ENCODE results near the gene AREL1.

Gene AREL1

GRCh38 chr14:74645756-74646470, 67.0 kb downstream of the AREL1 start:
- Histone ChIP-seq H3K9me3 (ENCODE audit: control insufficient read depth, insufficient read depth, low read length) (no peaks in the 10 kb centered on the region), H3K4me3 (ENCODE audit: low read depth, low read length) (no peak overlapping the region), H3K4me1 (ENCODE audit: control insufficient read depth, insufficient read depth, low read length) (no peaks in the 10 kb centered on the region), H3K36me3 (ENCODE audit: control insufficient read depth, insufficient read depth, low read length) (no peaks in the 10 kb centered on the region), H3K9ac (ENCODE audit: low read depth, low read length) (no peak overlapping the region), H3K27me3 (ENCODE audit: control insufficient read depth, insufficient read depth, low read length) (no peaks in the 10 kb centered on the region)

GRCh38 chr14:74645244-74645643, 67.6 kb downstream of the AREL1 start:
- Histone ChIP-seq H3K4me1 (ENCODE audit: control insufficient read depth, insufficient read depth, low read length) (no peaks in the 10 kb centered on the region), H3K9me3 (ENCODE audit: control insufficient read depth, insufficient read depth, low read length) (no peaks in the 10 kb centered on the region), H3K4me3 (ENCODE audit: low read depth, low read length) (no peak overlapping the region), H3K36me3 (ENCODE audit: control insufficient read depth, insufficient read depth, low read length) (no peaks in the 10 kb centered on the region), H3K9ac (ENCODE audit: low read depth, low read length) (no peak overlapping the region), H3K27me3 (ENCODE audit: control insufficient read depth, insufficient read depth, low read length) (no peaks in the 10 kb centered on the region)

DNA sequence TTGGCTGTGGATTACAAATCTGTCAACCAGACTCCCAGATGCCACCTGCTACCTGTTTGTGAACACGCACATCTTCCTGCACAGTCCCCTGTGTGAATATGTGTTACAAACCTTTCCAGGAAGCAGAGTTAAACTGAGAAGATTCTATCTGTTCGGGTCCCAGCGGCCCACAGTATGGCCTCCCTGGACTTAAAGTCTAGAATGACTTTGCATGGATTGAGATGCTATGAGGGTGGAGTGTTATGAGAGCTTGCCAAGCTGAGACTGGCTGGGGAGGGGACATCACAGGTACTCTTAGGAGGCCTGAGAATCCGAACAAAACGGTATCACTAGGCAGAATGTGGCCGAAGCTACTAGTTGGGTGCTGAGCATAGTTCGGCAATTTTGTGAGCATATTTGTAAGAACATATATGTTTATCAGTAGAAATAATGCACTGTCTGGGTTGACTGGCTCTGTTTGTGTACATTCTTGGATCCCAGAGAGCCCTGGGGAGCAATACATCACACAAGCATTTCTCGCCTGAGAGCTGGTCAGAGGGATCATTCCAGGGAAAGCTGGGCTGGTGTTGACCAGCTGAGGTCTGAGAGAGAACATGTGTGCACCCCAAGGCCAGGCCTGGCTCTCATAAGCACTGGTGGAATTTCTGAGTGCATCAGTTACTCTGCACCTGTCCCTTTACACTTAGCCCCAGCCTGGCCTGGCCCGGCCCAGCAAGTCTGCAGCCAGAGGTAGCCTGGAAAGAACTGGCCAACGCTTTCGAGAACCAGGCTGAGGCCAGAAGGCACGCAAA, 71.1 kb downstream of the AREL1 start:
- Histone ChIP-seq H3K9me3 (ENCODE audit: control insufficient read depth, insufficient read depth, low read length) (no peaks in the 10 kb centered on the region), H3K4me1 (ENCODE audit: control insufficient read depth, insufficient read depth, low read length) (peaks cover 3% of the 10 kb centered on the region), H3K27me3 (ENCODE audit: control insufficient read depth, insufficient read depth, low read length) (no peaks in the 10 kb centered on the region), H3K4me3 (ENCODE audit: low read depth, low read length) (no peak overlapping the region), H3K9ac (ENCODE audit: low read depth, low read length) (no peak overlapping the region), H3K36me3 (ENCODE audit: control insufficient read depth, insufficient read depth, low read length) (no peaks in the 10 kb centered on the region)

DNA sequence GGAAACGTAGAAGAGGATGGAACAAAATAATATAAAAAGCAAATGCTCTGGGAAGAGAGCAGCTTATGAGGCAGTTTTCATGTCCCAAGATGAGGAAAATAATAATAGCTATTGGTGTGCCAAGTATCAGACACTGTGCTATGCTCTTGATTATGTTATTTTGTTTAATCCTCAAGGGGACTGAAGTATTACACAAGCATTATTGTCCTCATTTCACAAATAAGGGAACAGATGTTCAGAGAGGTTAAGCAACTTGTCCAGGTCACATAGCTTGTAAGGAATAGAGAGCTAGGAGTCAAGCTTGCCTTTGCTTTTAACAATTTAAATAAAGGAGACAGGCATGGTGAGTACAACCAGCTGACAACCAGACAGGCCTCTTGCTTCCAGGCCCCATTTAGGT, 73.9 kb downstream of the AREL1 start:
- H3K9ac ChIP-seq (ENCODE audit: low read depth, low read length) = no peak overlapping the region
- H3K36me3 ChIP-seq (ENCODE audit: control insufficient read depth, insufficient read depth, low read length) = no peaks in the 10 kb centered on the region
- H3K4me3 ChIP-seq (ENCODE audit: low read depth, low read length) = no peak overlapping the region
- H3K4me1 ChIP-seq (ENCODE audit: control insufficient read depth, insufficient read depth, low read length) = peaks cover 3% of the 10 kb centered on the region
- H3K27me3 ChIP-seq (ENCODE audit: control insufficient read depth, insufficient read depth, low read length) = no peaks in the 10 kb centered on the region
- H3K9me3 ChIP-seq (ENCODE audit: control insufficient read depth, insufficient read depth, low read length) = no peaks in the 10 kb centered on the region

DNA sequence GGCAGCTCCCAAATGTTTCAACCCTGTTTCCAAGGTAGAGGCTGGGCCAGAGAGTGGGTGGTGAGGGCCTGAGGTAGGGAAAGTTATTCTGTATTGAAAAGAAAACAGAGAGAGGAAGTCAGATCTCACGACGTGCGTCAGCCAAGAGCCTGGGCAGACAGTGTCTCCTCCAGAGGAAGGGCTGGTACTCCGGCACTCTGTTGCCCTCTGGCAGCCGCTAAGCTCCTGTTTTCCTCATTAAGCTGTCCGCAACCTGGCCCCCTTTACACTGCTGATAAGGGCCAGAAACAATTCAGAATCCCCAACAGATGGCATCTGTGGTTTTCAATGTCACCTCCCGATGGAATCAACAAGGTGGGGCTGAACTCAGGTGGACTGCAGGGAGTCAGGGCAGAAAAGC, 74.8 kb downstream of the AREL1 start:
- H3K36me3 ChIP-seq (ENCODE audit: control insufficient read depth, insufficient read depth, low read length) = no peaks in the 10 kb centered on the region
- H3K4me1 ChIP-seq (ENCODE audit: control insufficient read depth, insufficient read depth, low read length) = peaks cover 3% of the 10 kb centered on the region
- no peak overlapping the region for H3K4me3 ChIP-seq (ENCODE audit: low read depth, low read length)

DNA sequence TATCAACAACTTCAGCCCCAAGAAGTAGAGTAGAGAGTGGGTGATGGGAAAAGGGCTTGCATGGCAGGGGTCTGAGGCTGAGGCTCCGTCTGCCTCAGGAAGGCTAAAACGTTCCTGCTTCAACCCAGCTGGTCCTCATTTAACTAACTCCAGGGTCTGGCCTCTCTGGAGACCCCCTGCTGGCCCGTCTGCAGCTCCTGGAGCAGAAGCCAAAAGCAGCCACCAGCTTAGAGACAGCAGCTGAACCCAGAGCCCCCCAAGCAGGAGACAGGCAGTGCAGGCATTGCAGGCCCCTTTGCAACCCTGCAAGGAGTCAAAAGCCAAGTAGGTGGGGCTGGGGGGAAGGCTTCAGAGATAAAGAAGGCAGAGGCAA, 75.7 kb downstream of the AREL1 start:
- Histone ChIP-seq H3K36me3 (ENCODE audit: control insufficient read depth, insufficient read depth, low read length) (no peaks in the 10 kb centered on the region), H3K4me3 (ENCODE audit: low read depth, low read length) (no peak overlapping the region), H3K27me3 (ENCODE audit: control insufficient read depth, insufficient read depth, low read length) (no peaks in the 10 kb centered on the region), H3K9me3 (ENCODE audit: control insufficient read depth, insufficient read depth, low read length) (no peaks in the 10 kb centered on the region), H3K9ac (ENCODE audit: low read depth, low read length) (no peak overlapping the region), H3K4me1 (ENCODE audit: control insufficient read depth, insufficient read depth, low read length) (peaks cover 3% of the 10 kb centered on the region)

More for the DNA sequence above, 74.8 kb downstream of the AREL1 start:
- H3K27me3 ChIP-seq (ENCODE audit: control insufficient read depth, insufficient read depth, low read length) = no peaks in the 10 kb centered on the region
- H3K9me3 ChIP-seq (ENCODE audit: control insufficient read depth, insufficient read depth, low read length) = no peaks in the 10 kb centered on the region
- no peak overlapping the region for H3K9ac ChIP-seq (ENCODE audit: low read depth, low read length)

- no peaks in the 10 kb centered on the region for H3K36me3 ChIP-seq (ENCODE audit: control insufficient read depth, insufficient read depth, low read length)
- H3K4me3 ChIP-seq (ENCODE audit: low read depth, low read length) = no peak overlapping the region
- no peak overlapping the region for H3K9ac ChIP-seq (ENCODE audit: low read depth, low read length)
- no peaks in the 10 kb centered on the region for H3K9me3 ChIP-seq (ENCODE audit: control insufficient read depth, insufficient read depth, low read length)
- no peaks in the 10 kb centered on the region for H3K27me3 ChIP-seq (ENCODE audit: control insufficient read depth, insufficient read depth, low read length)
- peaks cover 3% of the 10 kb centered on the region for H3K4me1 ChIP-seq (ENCODE audit: control insufficient read depth, insufficient read depth, low read length)
Measured at GRCh38 chr14:74636424-74637177, 76.3 kb downstream of the AREL1 start.

DNA sequence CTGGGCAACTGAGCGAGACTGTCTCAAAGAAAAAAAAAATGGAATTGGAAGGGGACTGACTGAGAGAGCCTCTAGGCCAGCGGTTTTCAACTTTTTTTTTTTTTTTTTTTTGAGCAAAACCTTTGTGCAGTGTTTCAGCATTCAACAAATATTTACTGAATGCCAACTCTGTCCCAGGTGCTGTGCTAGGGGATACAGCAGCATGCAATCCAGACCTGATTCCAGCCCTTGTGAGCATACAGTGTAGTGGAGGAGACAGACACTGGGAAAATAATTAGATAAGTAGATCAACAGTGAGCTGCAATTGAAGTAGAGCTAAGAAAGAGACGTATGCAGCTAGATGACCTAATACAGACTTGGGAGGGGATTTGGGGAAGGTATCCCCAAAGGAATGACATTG, 77.0 kb downstream of the AREL1 start:
- Histone ChIP-seq H3K27me3 (ENCODE audit: control insufficient read depth, insufficient read depth, low read length) (no peaks in the 10 kb centered on the region), H3K4me3 (ENCODE audit: low read depth, low read length) (no peak overlapping the region), H3K4me1 (ENCODE audit: control insufficient read depth, insufficient read depth, low read length) (peaks cover 3% of the 10 kb centered on the region), H3K9ac (ENCODE audit: low read depth, low read length) (no peak overlapping the region), H3K36me3 (ENCODE audit: control insufficient read depth, insufficient read depth, low read length) (no peaks in the 10 kb centered on the region), H3K9me3 (ENCODE audit: control insufficient read depth, insufficient read depth, low read length) (no peaks in the 10 kb centered on the region)

- H3K9ac ChIP-seq (ENCODE audit: low read depth, low read length) = no peak overlapping the region
- H3K4me3 ChIP-seq (ENCODE audit: low read depth, low read length) = no peak overlapping the region
- H3K36me3 ChIP-seq (ENCODE audit: control insufficient read depth, insufficient read depth, low read length) = no peaks in the 10 kb centered on the region
- H3K9me3 ChIP-seq (ENCODE audit: control insufficient read depth, insufficient read depth, low read length) = no peaks in the 10 kb centered on the region
- H3K27me3 ChIP-seq (ENCODE audit: control insufficient read depth, insufficient read depth, low read length) = no peaks in the 10 kb centered on the region
- peaks cover 4% of the 10 kb centered on the region for H3K4me1 ChIP-seq (ENCODE audit: control insufficient read depth, insufficient read depth, low read length)
Measured at GRCh38 chr14:74634964-74635363, 77.9 kb downstream of the AREL1 start.

GRCh38 chr14:74634481-74634880, 78.4 kb downstream of the AREL1 start:
- no peak overlapping the region for H3K9ac ChIP-seq (ENCODE audit: low read depth, low read length)
- no peaks in the 10 kb centered on the region for H3K27me3 ChIP-seq (ENCODE audit: control insufficient read depth, insufficient read depth, low read length)
- H3K4me3 ChIP-seq (ENCODE audit: low read depth, low read length) = no peak overlapping the region
- H3K4me1 ChIP-seq (ENCODE audit: control insufficient read depth, insufficient read depth, low read length) = peaks cover 5% of the 10 kb centered on the region
- no peaks in the 10 kb centered on the region for H3K9me3 ChIP-seq (ENCODE audit: control insufficient read depth, insufficient read depth, low read length)
- no peaks in the 10 kb centered on the region for H3K36me3 ChIP-seq (ENCODE audit: control insufficient read depth, insufficient read depth, low read length)

DNA sequence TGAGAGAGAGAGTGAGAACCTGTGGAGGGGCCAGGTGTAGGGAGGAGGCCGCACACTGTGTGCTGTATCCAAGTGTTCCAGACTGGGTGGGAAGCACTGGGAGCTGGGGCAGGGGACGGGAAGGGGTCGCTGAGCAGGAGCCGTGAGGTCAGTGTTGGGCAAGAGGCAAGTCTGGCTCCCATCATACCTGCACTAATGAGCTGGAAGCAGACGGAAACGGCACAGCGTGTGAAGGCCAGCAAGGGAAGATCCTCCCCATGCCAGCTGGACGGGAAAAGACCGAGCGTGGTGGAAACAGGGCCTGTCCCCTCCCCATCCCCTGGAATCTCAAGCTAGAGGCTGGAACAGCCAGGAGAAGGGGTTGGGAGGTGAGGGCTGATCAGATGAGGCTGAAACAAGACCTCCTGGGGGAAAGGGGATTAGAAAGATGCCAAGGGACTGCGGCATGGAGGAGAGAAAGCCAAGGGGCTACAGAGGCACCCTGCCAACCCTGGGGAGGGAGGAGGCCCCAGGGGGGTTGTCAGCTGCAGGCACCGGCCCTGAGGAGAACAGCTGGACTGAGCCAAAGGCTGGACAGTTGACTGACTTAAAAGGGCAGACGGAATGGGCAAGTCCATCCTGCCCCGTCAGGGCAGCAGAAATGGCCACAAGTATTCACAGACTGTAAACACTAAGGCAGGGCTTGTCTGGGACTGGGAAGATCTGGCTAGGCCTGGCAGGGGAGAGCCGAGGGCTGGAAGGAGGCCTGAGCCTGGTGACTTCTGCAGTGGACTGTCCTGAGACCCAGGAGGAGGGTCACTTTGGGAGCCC, 81.8 kb downstream of the AREL1 start:
- H3K27me3 ChIP-seq (ENCODE audit: control insufficient read depth, insufficient read depth, low read length) = no peaks in the 10 kb centered on the region
- H3K9ac ChIP-seq (ENCODE audit: low read depth, low read length) = no peak overlapping the region
- H3K4me1 ChIP-seq (ENCODE audit: control insufficient read depth, insufficient read depth, low read length) = peaks cover 2% of the 10 kb centered on the region
- H3K9me3 ChIP-seq (ENCODE audit: control insufficient read depth, insufficient read depth, low read length) = no peaks in the 10 kb centered on the region
- H3K4me3 ChIP-seq (ENCODE audit: low read depth, low read length) = no peak overlapping the region
- no peaks in the 10 kb centered on the region for H3K36me3 ChIP-seq (ENCODE audit: control insufficient read depth, insufficient read depth, low read length)
